HG03575 (cell line): ENCODE data around the gene OR2F2.

Experiments
- ATAC-seq: cut with Tn5 transposase; IDR thresholded peaks from one replicate; pipeline ENCODE4 v1.9.1; 2021; ENCODE audit not compliant: unreplicated experiment, insufficient number of reproducible peaks, low FRiP score; ENCODE audit errors: extremely low read depth

Gene OR2F2

GRCh38 chr7:143967398-143967797, 32.4 kb downstream of the OR2F2 start:
- ATAC-seq: no peak

GRCh38 chr7:143973870-143974416, 38.9 kb downstream of the OR2F2 start:
- ATAC-seq: no peak

- no peak for ATAC-seq
These were observed 39.4 kb downstream of the OR2F2 start for GRCh38 chr7:143974459-143974858.

- ATAC-seq: no peak
These were observed 40.6 kb downstream of the OR2F2 start for GRCh38 chr7:143975617-143976016.

- ATAC-seq: no peak
These were observed 43.6 kb downstream of the OR2F2 start for GRCh38 chr7:143978585-143978984.

- ATAC-seq: no peak
These were observed 44.3 kb downstream of the OR2F2 start for GRCh38 chr7:143979359-143979758.

GRCh38 chr7:143979998-143980397, 45.0 kb downstream of the OR2F2 start:
- no peak for ATAC-seq

- no peak for ATAC-seq
These were observed 45.9 kb downstream of the OR2F2 start for GRCh38 chr7:143980746-143981510.

GRCh38 chr7:143983960-143984359, 48.9 kb downstream of the OR2F2 start:
- ATAC-seq: no peak
